Natural killer cell (primary cell): Measurements from ENCODE around the gene CALML6. TPM values are rescaled to one million over a fixed set of nuclear protein-coding genes. Genes with fewer than 3 reads are reported as not detected.

ENCODE experiments used
- ATAC-seq, 3 donors: fragments of 150-1000 bp in 2 of 3; fragments of 200-7000 bp in 1 of 3; cut with Tn5 transposase; 1 replicate in 1 of 3; 2 replicates in 2 of 3; pipeline ENCODE4 v1.10.0; 2021; ENCODE audit warnings: mild to moderate bottlenecking in 2 of 3, moderate library complexity in 2 of 3
- DNase-seq, 2 donors: peaks; one replicate each; pipeline versions ENCODE4 v3.0.0 to v3.0.0-alpha.2; 2013 to 2021; ENCODE audit warnings: mixed read lengths in 1 of 2
- H3K27ac ChIP-seq: one replicate; pipeline ENCODE4 v1.5.1; 2013; ENCODE audit warnings: mild to moderate bottlenecking, low read length
- H3K27me3 ChIP-seq: one replicate; pipeline ENCODE4 v1.6.1; 2013; ENCODE audit warnings: low read length; ENCODE audit not compliant: control insufficient read depth, insufficient read depth
- H3K36me3 ChIP-seq: one replicate; pipeline ENCODE4 v1.6.1; 2013; ENCODE audit warnings: low read length; ENCODE audit not compliant: control insufficient read depth, insufficient read depth
- H3K4me1 ChIP-seq: one replicate; pipeline ENCODE4 v1.6.1; 2013; ENCODE audit warnings: low read length; ENCODE audit not compliant: control insufficient read depth, insufficient read depth
- H3K4me3 ChIP-seq: one replicate; pipeline ENCODE4 v1.5.1; 2013; ENCODE audit warnings: low read length
- H3K9me3 ChIP-seq: one replicate; pipeline ENCODE4 v1.6.1; 2013; ENCODE audit warnings: low read length; ENCODE audit not compliant: control insufficient read depth, insufficient read depth
- H3K27ac Mint-ChIP-seq, 2 donors: one replicate each; pipeline ENCODE4 v1.8.0; 2022; ENCODE audit warnings: mild to moderate bottlenecking in 2 of 2, mixed read lengths in 2 of 2, moderate library complexity in 1 of 2
- H3K27me3 Mint-ChIP-seq, 2 donors: one replicate each; pipeline ENCODE4 v1.8.0; 2022; ENCODE audit warnings: low read depth in 2 of 2, mixed read lengths in 2 of 2
- H3K36me3 Mint-ChIP-seq: one replicate; pipeline ENCODE4 v1.8.0; 2022; ENCODE audit warnings: mixed read lengths
- H3K4me1 Mint-ChIP-seq, 2 donors: one replicate each; pipeline ENCODE4 v1.8.0; 2022; ENCODE audit warnings: mixed read lengths in 2 of 2
- H3K4me3 Mint-ChIP-seq: one replicate; pipeline ENCODE4 v1.8.0; 2022; ENCODE audit warnings: mild to moderate bottlenecking, moderate library complexity, mixed read lengths
- H3K9me3 Mint-ChIP-seq, 2 donors: one replicate each; pipeline ENCODE4 v1.8.0; 2022; ENCODE audit warnings: mixed read lengths in 2 of 2
- CTCF ChIP-seq: fragments of 200-600 bp; IDR thresholded peaks from one replicate; pipeline ENCODE4 v1.8.0; 2022; ENCODE audit warnings: antibody characterized with exemption
- WGBS: methylation state at CpG from one replicate; pipeline ENCODE4 v1.1.7; 2013; ENCODE audit warnings: missing lambda C conversion rate; ENCODE audit not compliant: insufficient coverage; 5-methylcytosine and 5-hydroxymethylcytosine counted together
- intact Hi-C: fragments of 100-400 bp; cut with micrococcal nuclease; formaldehyde crosslinking; loops from one replicate; pipeline ENCODE4 v1.14.2; 2022
- total RNA-seq, 4 donors: library from RNA; stranded (reverse); fragments of 120-200 nt in 1 of 4; gene quantifications; one replicate each; pipeline versions ENCODE4 v1.2.3 to v1.2.4, GENCODE V29; 2013 to 2022

Gene CALML6
- total RNA-seq, 3 donors from 2014 or later (not counting 1 experiment from before 2014, with no cell fraction given): 2.1 to 3.9 (median 2.9) TPM

GRCh38 chr1:1910651-1911331 lies 4.3 kb upstream of the CALML6 start:
- peaks cover 16% of the 10 kb centered on the region in 2 donors for H3K4me1 Mint-ChIP-seq
- H3K4me3 Mint-ChIP-seq: peak overlapping the region; percentile 78
- H3K27me3 Mint-ChIP-seq: peaks cover 0 to 4% of the 10 kb centered on the region in 2 donors
- intact Hi-C loops: no loop called here
- no peak overlapping the region for H3K4me3 ChIP-seq
- H3K27ac ChIP-seq: no peak overlapping the region
- no peaks in the 10 kb centered on the region for H3K27me3 ChIP-seq
- H3K9me3 ChIP-seq: no peaks in the 10 kb centered on the region
- peak overlapping the region; percentile 85 to 90 for H3K27ac Mint-ChIP-seq
- no peak for ATAC-seq
- no peak for DNase-seq
- peaks cover 30% of the 10 kb centered on the region for H3K4me1 ChIP-seq
- H3K9me3 Mint-ChIP-seq: no peaks in the 10 kb centered on the region
- 95% methylated on average over 22 of the region's 22 CpGs for WGBS
- TF ChIP-seq CTCF: no peak
- H3K36me3 Mint-ChIP-seq: no peaks in the 10 kb centered on the region
- H3K36me3 ChIP-seq: no peaks in the 10 kb centered on the region

GRCh38 chr1:1911350-1912041 lies 3.6 kb upstream of the CALML6 start:
- no peak overlapping the region for H3K27ac ChIP-seq
- peaks cover 10% of the 10 kb centered on the region in 2 donors for H3K4me1 Mint-ChIP-seq
- no peaks in the 10 kb centered on the region for H3K9me3 Mint-ChIP-seq
- DNase-seq (no peak), ATAC-seq (no peak)
- WGBS: 91% methylated on average over 13 of the region's 13 CpGs
- no peak for TF ChIP-seq CTCF
- H3K27ac Mint-ChIP-seq: no peak overlapping the region
- H3K4me1 ChIP-seq: peaks cover 23% of the 10 kb centered on the region
- no peak overlapping the region for H3K4me3 ChIP-seq
- H3K27me3 Mint-ChIP-seq: peaks cover 0 to 4% of the 10 kb centered on the region in 2 donors
- intact Hi-C loops: no loop called here
- no peak overlapping the region for H3K4me3 Mint-ChIP-seq
- H3K9me3 ChIP-seq: no peaks in the 10 kb centered on the region
- no peaks in the 10 kb centered on the region for H3K36me3 Mint-ChIP-seq
- H3K27me3 ChIP-seq: no peaks in the 10 kb centered on the region
- H3K36me3 ChIP-seq: no peaks in the 10 kb centered on the region

- Mint-ChIP-seq H3K36me3 (no peaks in the 10 kb centered on the region), H3K27me3 (peaks cover 0 to 4% of the 10 kb centered on the region in 2 donors), H3K4me1 (peaks cover 9 to 11% of the 10 kb centered on the region in 2 donors), H3K9me3 (no peaks in the 10 kb centered on the region), H3K4me3 (no peak overlapping the region), H3K27ac (no peak overlapping the region)
- ATAC-seq: no peak
- Histone ChIP-seq H3K27me3 (no peaks in the 10 kb centered on the region), H3K9me3 (no peaks in the 10 kb centered on the region), H3K27ac (no peak overlapping the region), H3K36me3 (no peaks in the 10 kb centered on the region), H3K4me1 (peaks cover 23% of the 10 kb centered on the region), H3K4me3 (no peak overlapping the region)
- intact Hi-C loops: no loop called here
- no peak for DNase-seq
- TF ChIP-seq CTCF: no peak
- 86% methylated on average over 20 of the region's 20 CpGs for WGBS
These were observed 724 bp upstream of the CALML6 start for GRCh38 chr1:1914101-1914970.
